HepG2 (cell line): ENCODE measurements around the gene TMC2. TPM values are rescaled to one million over a fixed set of nuclear protein-coding genes. Genes with fewer than 3 reads are reported as not detected.

Experiments used
- BHLHE40 ChIP-seq: IDR thresholded peaks from 2 replicates; pipeline ENCODE4 v1.6.1; 2011; ENCODE audit warnings: low read length, improper control_type of control experiment
- CBX1 ChIP-seq: IDR thresholded peaks from one replicate; pipeline ENCODE4 v1.6.1; 2016; ENCODE audit warnings: antibody characterized with exemption, low read depth
- GATAD2A ChIP-seq: IDR thresholded peaks from 2 replicates; pipeline ENCODE4 v1.6.1; 2016
- IKZF4 ChIP-seq: sonication (generic); formaldehyde crosslinking; IDR thresholded peaks from 2 replicates; pipeline ENCODE4 v1.5.1; 2020; ENCODE audit warnings: borderline replicate concordance, mild to moderate bottlenecking, low read depth, missing genetic modification reagents; ENCODE audit errors: not compliant biosample characterization
- KAT8 ChIP-seq: IDR thresholded peaks from 2 replicates; pipeline ENCODE4 v1.6.1; 2016; ENCODE audit warnings: missing genetic modification reagents, missing compliant biosample characterization
- KDM3A ChIP-seq: IDR thresholded peaks from 2 replicates; pipeline ENCODE4 v1.6.1; 2018; ENCODE audit warnings: low read depth, missing compliant biosample characterization
- MATR3 ChIP-seq: sonication (generic); formaldehyde crosslinking; IDR thresholded peaks from 2 replicates; pipeline ENCODE4 v1.4.0; 2020; ENCODE audit warnings: missing genetic modification reagents
- NKX3-1 ChIP-seq: sonication (generic); formaldehyde crosslinking; IDR thresholded peaks from 2 replicates; pipeline ENCODE4 v1.5.0; 2020; ENCODE audit warnings: missing genetic modification reagents
- NRL ChIP-seq: sonication (generic); formaldehyde crosslinking; IDR thresholded peaks from 2 replicates; pipeline ENCODE4 v1.5.0; 2020; ENCODE audit warnings: missing genetic modification reagents, mild to moderate bottlenecking, moderate library complexity, borderline replicate concordance
- PAWR ChIP-seq: sonication (generic); formaldehyde crosslinking; IDR thresholded peaks from 2 replicates; pipeline ENCODE4 v1.4.0; 2020; ENCODE audit warnings: missing genetic modification reagents, mild to moderate bottlenecking, borderline replicate concordance
- PITX1 ChIP-seq: sonication (generic); formaldehyde crosslinking; IDR thresholded peaks from 2 replicates; pipeline ENCODE4 v1.5.1; 2020; ENCODE audit warnings: mild to moderate bottlenecking, missing genetic modification reagents
- POGK ChIP-seq: sonication (generic); formaldehyde crosslinking; conservative IDR thresholded peaks from 2 replicates; pipeline ENCODE4 v1.8.0; 2022; ENCODE audit warnings: mild to moderate bottlenecking, moderate library complexity, missing genetic modification reagents
- ZNF205 ChIP-seq: IDR thresholded peaks from 2 replicates; pipeline ENCODE4 v1.6.1; 2018; ENCODE audit warnings: missing biosample characterization, missing genetic modification reagents
- polyA plus RNA-seq, 8 experiments: library from polyadenylated mRNA; depleted of rRNA in 3 of 8; stranded (reverse) in 7 of 8; unstranded in 1 of 8; fragments of >200 nt; fragmentation: Illumina TruSeq in 4 of 8; extraction: Trizol in 4 of 8; gene quantifications; 2 replicates each; pipeline versions ENCODE4 v1.2.1 to v1.2.3, GENCODE V29; 2011 to 2016; ENCODE audit warnings: low read depth in 4 of 8, missing spikeins in 1 of 8, mixed read lengths in 1 of 8; ENCODE audit not compliant: insufficient read depth in 1 of 8
- total RNA-seq, 5 experiments: library from RNA; depleted of rRNA; stranded (reverse); fragments of >200 nt; fragmentation: Illumina TruSeq; extraction: Trizol; gene quantifications; 2 replicates each; pipeline ENCODE4 v1.2.3, GENCODE V29; 2016; ENCODE audit warnings: low read depth in 1 of 5
- TF ChIP-seq, protein P1 (sequence below), 2 experiments: sonication (generic) in 1 of 2; formaldehyde crosslinking in 1 of 2; IDR thresholded peaks; 2 replicates each; pipeline versions ENCODE4 v1.6.1 to v1.9.0; 2014 to 2022; ENCODE audit warnings: antibody characterized with exemption in 1 of 2, borderline replicate concordance in 1 of 2, inconsistent platforms in 1 of 2, low read depth in 1 of 2, missing genetic modification reagents in 1 of 2
- TF ChIP-seq, protein P2 (sequence below): sonication (generic); formaldehyde crosslinking; IDR thresholded peaks from 2 replicates; pipeline ENCODE4 v1.5.0; 2020; ENCODE audit warnings: mild to moderate bottlenecking, missing genetic modification reagents, borderline replicate concordance
- TF ChIP-seq, protein P3 (sequence below): sonication (generic); formaldehyde crosslinking; IDR thresholded peaks from 2 replicates; pipeline ENCODE4 v1.4.0; 2020; ENCODE audit warnings: missing genetic modification reagents; ENCODE audit errors: not compliant biosample characterization

TMC2 gene
- total and polyA plus RNA-seq, 2 of the 13 experiments (the other 11 are each of a cell fraction or from before 2014, with no cell fraction given) = not detected

DNA sequence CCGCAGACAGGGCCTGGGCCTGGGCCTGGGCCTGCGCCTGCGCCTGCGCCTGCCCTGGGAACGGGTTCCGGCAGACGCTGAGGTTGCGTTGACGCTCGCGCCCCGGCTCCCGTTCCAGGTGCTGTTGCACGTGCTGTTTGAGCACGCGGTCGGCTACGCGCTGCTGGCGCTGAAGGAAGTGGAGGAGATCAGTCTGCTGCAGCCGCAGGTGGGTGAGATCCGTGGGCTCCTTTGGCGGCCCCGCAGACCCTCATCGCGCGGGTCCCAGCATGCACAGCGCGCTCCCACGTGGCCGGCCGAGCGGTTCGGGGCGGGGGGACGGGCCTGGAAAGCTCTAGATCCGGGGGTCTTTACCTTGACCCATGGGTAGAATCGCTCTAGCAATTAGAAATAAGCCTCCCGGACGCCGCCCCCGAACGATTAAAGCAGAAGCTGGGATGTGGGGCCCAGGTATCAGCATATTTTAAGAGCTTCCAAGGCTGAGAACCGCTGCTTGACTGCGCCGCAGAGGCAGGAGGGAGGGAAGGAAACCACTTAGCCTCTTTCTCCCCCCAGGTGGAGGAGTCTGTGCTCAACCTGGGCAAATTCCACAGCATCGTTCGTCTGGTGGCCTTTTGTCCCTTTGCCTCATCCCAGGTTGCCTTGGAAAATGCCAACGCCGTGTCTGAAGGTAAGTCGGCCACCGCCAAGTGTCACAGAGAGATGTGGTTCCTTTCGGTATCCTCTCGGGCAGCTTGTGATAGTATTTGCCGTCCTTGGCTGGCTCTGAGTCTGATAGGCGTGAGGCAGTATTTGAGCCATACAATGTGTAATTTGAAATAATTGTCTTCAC lies 116.6 kb downstream of the TMC2 start (continued):
- TF ChIP-seq PAWR (CRISPR knock-in tag) = 0 out of 2 replicates have a peak, but pooled peaks have one; percentile 34
- TF ChIP-seq, protein P1, sequence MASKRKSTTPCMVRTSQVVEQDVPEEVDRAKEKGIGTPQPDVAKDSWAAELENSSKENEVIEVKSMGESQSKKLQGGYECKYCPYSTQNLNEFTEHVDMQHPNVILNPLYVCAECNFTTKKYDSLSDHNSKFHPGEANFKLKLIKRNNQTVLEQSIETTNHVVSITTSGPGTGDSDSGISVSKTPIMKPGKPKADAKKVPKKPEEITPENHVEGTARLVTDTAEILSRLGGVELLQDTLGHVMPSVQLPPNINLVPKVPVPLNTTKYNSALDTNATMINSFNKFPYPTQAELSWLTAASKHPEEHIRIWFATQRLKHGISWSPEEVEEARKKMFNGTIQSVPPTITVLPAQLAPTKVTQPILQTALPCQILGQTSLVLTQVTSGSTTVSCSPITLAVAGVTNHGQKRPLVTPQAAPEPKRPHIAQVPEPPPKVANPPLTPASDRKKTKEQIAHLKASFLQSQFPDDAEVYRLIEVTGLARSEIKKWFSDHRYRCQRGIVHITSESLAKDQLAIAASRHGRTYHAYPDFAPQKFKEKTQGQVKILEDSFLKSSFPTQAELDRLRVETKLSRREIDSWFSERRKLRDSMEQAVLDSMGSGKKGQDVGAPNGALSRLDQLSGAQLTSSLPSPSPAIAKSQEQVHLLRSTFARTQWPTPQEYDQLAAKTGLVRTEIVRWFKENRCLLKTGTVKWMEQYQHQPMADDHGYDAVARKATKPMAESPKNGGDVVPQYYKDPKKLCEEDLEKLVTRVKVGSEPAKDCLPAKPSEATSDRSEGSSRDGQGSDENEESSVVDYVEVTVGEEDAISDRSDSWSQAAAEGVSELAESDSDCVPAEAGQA (IDR thresholded peaks at IDR 0.05; ENCODE audit: low read depth) = no peak
- TF ChIP-seq, protein P1 (CRISPR knock-in tag; IDR thresholded peaks at IDR 0.05; ENCODE audit: borderline replicate concordance) = peak; percentile 84; the same call in 1 of the 2 replicates
- TF ChIP-seq BHLHE40 = no peak
- TF ChIP-seq, protein P2, sequence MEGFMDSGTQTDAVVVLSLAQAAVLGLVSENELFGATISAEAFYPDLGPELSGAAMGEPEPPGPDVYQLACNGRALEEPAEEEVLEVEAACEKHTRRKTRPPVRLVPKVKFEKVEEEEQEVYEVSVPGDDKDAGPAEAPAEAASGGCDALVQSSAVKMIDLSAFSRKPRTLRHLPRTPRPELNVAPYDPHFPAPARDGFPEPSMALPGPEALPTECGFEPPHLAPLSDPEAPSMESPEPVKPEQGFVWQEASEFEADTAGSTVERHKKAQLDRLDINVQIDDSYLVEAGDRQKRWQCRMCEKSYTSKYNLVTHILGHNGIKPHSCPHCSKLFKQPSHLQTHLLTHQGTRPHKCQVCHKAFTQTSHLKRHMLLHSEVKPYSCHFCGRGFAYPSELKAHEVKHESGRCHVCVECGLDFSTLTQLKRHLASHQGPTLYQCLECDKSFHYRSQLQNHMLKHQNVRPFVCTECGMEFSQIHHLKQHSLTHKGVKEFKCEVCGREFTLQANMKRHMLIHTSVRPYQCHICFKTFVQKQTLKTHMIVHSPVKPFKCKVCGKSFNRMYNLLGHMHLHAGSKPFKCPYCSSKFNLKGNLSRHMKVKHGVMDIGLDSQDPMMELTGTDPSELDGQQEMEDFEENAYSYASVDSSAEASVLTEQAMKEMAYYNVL (CRISPR knock-in tag) = peak; percentile 33; the same call in 1 of the 2 replicates
- TF ChIP-seq CBX1 = no peak
- TF ChIP-seq NKX3-1 = peak; percentile 40
- TF ChIP-seq, protein P3, sequence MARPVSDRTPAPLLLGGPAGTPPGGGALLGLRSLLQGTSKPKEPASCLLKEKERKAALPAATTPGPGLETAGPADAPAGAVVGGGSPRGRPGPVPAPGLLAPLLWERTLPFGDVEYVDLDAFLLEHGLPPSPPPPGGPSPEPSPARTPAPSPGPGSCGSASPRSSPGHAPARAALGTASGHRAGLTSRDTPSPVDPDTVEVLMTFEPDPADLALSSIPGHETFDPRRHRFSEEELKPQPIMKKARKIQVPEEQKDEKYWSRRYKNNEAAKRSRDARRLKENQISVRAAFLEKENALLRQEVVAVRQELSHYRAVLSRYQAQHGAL (CRISPR knock-in tag) = no peak
- TF ChIP-seq NRL (CRISPR knock-in tag) = peak; percentile 94
- peak; percentile 44; the same call in 1 of the 2 replicates for TF ChIP-seq PITX1
- TF ChIP-seq POGK = peak; percentile 81
- peak; percentile 63 for TF ChIP-seq IKZF4 (CRISPR knock-in tag)
- 0 out of 2 replicates have a peak, but pooled peaks have one; percentile 86 for TF ChIP-seq MATR3 (CRISPR knock-in tag)
- peak; percentile 60; the same call in 1 of the 2 replicates for TF ChIP-seq KAT8
- 0 out of 2 replicates have a peak, but pooled peaks have one; percentile 21 for TF ChIP-seq KDM3A (CRISPR knock-in tag)
- 0 out of 2 replicates have a peak, but pooled peaks have one; percentile 60 for TF ChIP-seq ZNF205 (CRISPR knock-in tag)
- TF ChIP-seq GATAD2A = peak; percentile 12; the same call in 1 of the 2 replicates
